Adrenal gland (tissue), 12 donors: Measurements from ENCODE around the gene LRRC1. TPM values are rescaled to one million over a fixed set of nuclear protein-coding genes. Genes with fewer than 3 reads are reported as not detected.

Experiments used
- DNase-seq, 7 donors: peaks; one replicate each; pipeline ENCODE4 v3.0.0-alpha.2; 2019 to 2020
- H3K27ac ChIP-seq, 5 donors: fragments of 200-600 bp; sonication (generic) in 4 of 5; 1 replicate in 3 of 5; 2 replicates in 2 of 5; pipeline versions ENCODE4 v1.5.1 to v1.8.0; 2016 to 2020; ENCODE audit warnings: mild to moderate bottlenecking in 1 of 5
- H3K27me3 ChIP-seq: fragments of 200-600 bp; 2 replicates; pipeline ENCODE4 v1.8.0; 2021
- H3K36me3 ChIP-seq, 2 donors: fragments of 200-600 bp; replicated peaks in 1 of 2; 1 replicate in 1 of 2; 2 replicates in 1 of 2; pipeline versions ENCODE4 v1.5.1 to v1.8.0; 2018 to 2022
- H3K4me1 ChIP-seq, 2 donors: fragments of 200-600 bp; replicated peaks in 1 of 2; 1 replicate in 1 of 2; 2 replicates in 1 of 2; pipeline versions ENCODE4 v1.5.1 to v1.8.0; 2018 to 2021
- H3K4me3 ChIP-seq, 4 donors: fragments of 200-600 bp; sonication (generic) in 3 of 4; one replicate each; pipeline ENCODE4 v1.5.1; 2016 to 2018
- H3K9me3 ChIP-seq, 3 donors: fragments of 200-600 bp; sonication (generic) in 1 of 3; replicated peaks in 1 of 3; 1 replicate in 2 of 3; 2 replicates in 1 of 3; pipeline versions ENCODE4 v1.5.1 to v1.8.0; 2016 to 2021
- POLR2A ChIP-seq, 2 donors: fragments of 450-650 bp; IDR thresholded peaks; one replicate each; pipeline ENCODE4 v1.6.1; 2017; ENCODE audit warnings: antibody characterized with exemption in 2 of 2, mild to moderate bottlenecking in 2 of 2, moderate library complexity in 1 of 2
- WGBS, 4 donors: extraction: QIAGEN DNeasy Blood & Tissue Kit in 2 of 4; methylation state at CpG; one replicate each; pipeline versions ENCODE4 v1.1.5 to v1.1.7; 2013 to 2017; 5-methylcytosine and 5-hydroxymethylcytosine counted together
- intact Hi-C, 2 donors: fragments of 100-400 bp; cut with DNase I; formaldehyde crosslinking; loops; one replicate each; pipeline versions ENCODE4 v1.14.1 to v1.15.0; 2022 to 2023
- polyA plus RNA-seq, 3 donors: library from polyadenylated mRNA; stranded (reverse); fragments of 200-250 nt in 2 of 3; fragments of 350-450 nt in 1 of 3; fragmentation: Illumina TruSeq in 1 of 3; extraction: RNeasy Lipid Tissue Mini Kit (QIAGEN cat#74804) in 1 of 3; gene quantifications; one replicate each; pipeline ENCODE4 v1.2.3, GENCODE V29; 2013 to 2014
- total RNA-seq, 9 donors: library from RNA; depleted of rRNA in 4 of 9; stranded (reverse); fragments of >200 nt in 4 of 9; fragments of 120-200 nt in 1 of 9; fragmentation: NEBNext Ultra II Directional in 1 of 9; extraction: Animal tissue kit (Norgen Biotek cat#: 25700) in 1 of 9; gene quantifications; one replicate each; pipeline versions ENCODE4 v1.1.0 to v1.2.4, GENCODE V29; 2013 to 2023
- TF ChIP-seq, protein P1 (sequence below), 6 experiments: fragments of 450-650 bp in 4 of 6; fragments of 200-600 bp in 2 of 6; sonication (generic) in 1 of 6; IDR thresholded peaks; 1 replicate in 5 of 6; 2 replicates in 1 of 6; pipeline versions ENCODE4 v1.5.1 to v1.8.0; 2016 to 2021; ENCODE audit warnings: antibody characterized with exemption in 6 of 6, mild to moderate bottlenecking in 2 of 6, moderate library complexity in 1 of 6
- donor health status: healthy with polysubstance abuse.
- donor health status: Bipolar disorder and iron deficiency.
- donor health status: DM: yes; HTN: yes; CAD: no.
- donor health status: DM: no; HTN: no; CAD: no.
- donor health status: DM: no; HTN: no; CAD: no.
- donor health status: DM: yes; HTN: yes; CAD: no.

Gene LRRC1
- total and polyA plus RNA-seq, 12 donors, result 2.1 to 7.8 (median 4.5) TPM

- Histone ChIP-seq H3K9me3 (no peaks in the 10 kb centered on the region), H3K27ac (no peak overlapping the region), H3K36me3 (no peaks in the 10 kb centered on the region), H3K4me1 (no peaks in the 10 kb centered on the region), H3K27me3 (no peaks in the 10 kb centered on the region), H3K4me3 (no peak overlapping the region)
- intact Hi-C loops, result no loop called here
- WGBS, 4 donors, result 77 to 87% (median 79%) methylated on average over 7 of the region's 7 CpGs
- DNase-seq, result no peak
- TF ChIP-seq, protein P1, sequence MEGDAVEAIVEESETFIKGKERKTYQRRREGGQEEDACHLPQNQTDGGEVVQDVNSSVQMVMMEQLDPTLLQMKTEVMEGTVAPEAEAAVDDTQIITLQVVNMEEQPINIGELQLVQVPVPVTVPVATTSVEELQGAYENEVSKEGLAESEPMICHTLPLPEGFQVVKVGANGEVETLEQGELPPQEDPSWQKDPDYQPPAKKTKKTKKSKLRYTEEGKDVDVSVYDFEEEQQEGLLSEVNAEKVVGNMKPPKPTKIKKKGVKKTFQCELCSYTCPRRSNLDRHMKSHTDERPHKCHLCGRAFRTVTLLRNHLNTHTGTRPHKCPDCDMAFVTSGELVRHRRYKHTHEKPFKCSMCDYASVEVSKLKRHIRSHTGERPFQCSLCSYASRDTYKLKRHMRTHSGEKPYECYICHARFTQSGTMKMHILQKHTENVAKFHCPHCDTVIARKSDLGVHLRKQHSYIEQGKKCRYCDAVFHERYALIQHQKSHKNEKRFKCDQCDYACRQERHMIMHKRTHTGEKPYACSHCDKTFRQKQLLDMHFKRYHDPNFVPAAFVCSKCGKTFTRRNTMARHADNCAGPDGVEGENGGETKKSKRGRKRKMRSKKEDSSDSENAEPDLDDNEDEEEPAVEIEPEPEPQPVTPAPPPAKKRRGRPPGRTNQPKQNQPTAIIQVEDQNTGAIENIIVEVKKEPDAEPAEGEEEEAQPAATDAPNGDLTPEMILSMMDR (IDR thresholded peaks at IDR 0.05), result no peak
- no peak for TF ChIP-seq POLR2A (IDR thresholded peaks at IDR 0.05)
Observed at GRCh38 chr6:53924821-53925422, 130.1 kb downstream of the LRRC1 start.

DNA sequence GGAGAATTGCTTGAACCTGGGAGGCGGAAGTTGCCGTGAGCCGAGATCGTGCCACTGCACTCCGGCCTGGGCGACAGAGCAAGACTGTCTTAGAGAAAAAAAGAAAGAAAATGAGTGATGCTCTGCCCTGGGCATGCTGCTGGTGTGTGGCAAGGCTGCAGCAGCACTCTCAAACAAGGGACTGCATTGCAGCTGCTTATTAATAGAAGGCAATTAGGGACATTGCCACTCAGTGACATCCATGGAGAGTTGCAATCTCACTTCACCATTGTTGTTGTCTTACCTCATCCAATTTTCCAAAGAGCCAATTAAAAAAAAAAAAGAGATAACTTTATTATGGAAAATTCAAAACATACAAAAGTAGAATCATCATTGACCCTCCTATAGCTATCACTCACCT is 131.1 kb downstream of the LRRC1 start:
- Histone ChIP-seq H3K9me3 (no peaks in the 10 kb centered on the region), H3K4me1 (no peaks in the 10 kb centered on the region), H3K27me3 (no peaks in the 10 kb centered on the region), H3K36me3 (no peaks in the 10 kb centered on the region), H3K4me3 (no peak overlapping the region), H3K27ac (no peak overlapping the region)
- no peak for TF ChIP-seq POLR2A (IDR thresholded peaks at IDR 0.05)
- TF ChIP-seq, protein P1 (IDR thresholded peaks at IDR 0.05), result no peak
- WGBS, 4 donors, result 95 to 99% (median 97%) methylated on average over 6 of the region's 6 CpGs
- intact Hi-C loops, result no loop called here
- DNase-seq, result no peak

GRCh38 chr6:53926505-53926904 is 131.7 kb downstream of the LRRC1 start:
- Histone ChIP-seq H3K4me3 (no peak overlapping the region), H3K27ac (no peak overlapping the region), H3K4me1 (no peaks in the 10 kb centered on the region), H3K9me3 (no peaks in the 10 kb centered on the region), H3K27me3 (no peaks in the 10 kb centered on the region), H3K36me3 (no peaks in the 10 kb centered on the region)
- intact Hi-C loops, result no loop called here
- no peak for DNase-seq
- no peak for TF ChIP-seq POLR2A (IDR thresholded peaks at IDR 0.05)
- TF ChIP-seq, protein P1 (IDR thresholded peaks at IDR 0.05), result no peak
- WGBS, 4 donors, result 94 to 96% (median 95%) methylated on average over 2 of the region's 2 CpGs

DNA sequence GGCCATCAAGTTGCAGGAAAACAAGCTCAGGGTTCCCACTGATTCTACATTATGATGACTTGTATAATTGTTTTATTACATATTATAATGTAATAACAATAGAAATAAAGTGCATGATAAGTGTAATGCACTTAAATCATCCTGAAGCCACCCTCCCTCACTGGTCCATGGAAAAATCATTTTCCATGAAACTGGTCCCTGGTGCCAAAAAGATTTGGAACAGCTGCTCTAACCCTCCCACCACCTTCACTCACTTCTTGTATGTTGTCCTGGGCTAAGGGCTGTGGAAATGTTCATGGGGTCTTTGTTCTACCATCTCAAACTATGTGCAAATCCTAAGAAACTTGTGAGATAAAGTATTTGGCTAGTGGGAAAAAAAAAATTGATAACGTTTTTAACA is 133.8 kb downstream of the LRRC1 start:
- WGBS, 4 donors, result 38 to 51% (median 45%) methylated on average over 1 of the region's 1 CpG
- Histone ChIP-seq H3K4me1 (no peaks in the 10 kb centered on the region), H3K27ac (no peak overlapping the region), H3K4me3 (no peak overlapping the region), H3K36me3 (no peaks in the 10 kb centered on the region), H3K9me3 (no peaks in the 10 kb centered on the region), H3K27me3 (no peaks in the 10 kb centered on the region)
- intact Hi-C loops, result no loop called here
- DNase-seq, result no peak
- TF ChIP-seq, protein P1 (IDR thresholded peaks at IDR 0.05), result no peak
- TF ChIP-seq POLR2A (IDR thresholded peaks at IDR 0.05), result no peak
